Measurements from ENCODE around the gene PRPH. TPM values are rescaled to one million over a fixed set of nuclear protein-coding genes. Genes with fewer than 3 reads are reported as not detected.
"Not testable (repeated sequence)": the region's sequence is repeated elsewhere in the genome, so short reads cannot be mapped to it uniquely, and the experiment has no call there.

PRPH gene
- total and polyA plus RNA-seq, 2 of the 4 experiments (the other 2 are of a cell fraction) = not detected

GRCh38 chr12:49264873-49265792 lies 29.8 kb upstream of the PRPH start, which contains the start of gene TUBA1C (continued):
- TF ChIP-seq ELK1 (IDR thresholded peaks at IDR 0.05; ENCODE audit: borderline replicate concordance, low read depth, low read length) = no peak
- no peak for TF ChIP-seq RFX5 (IDR thresholded peaks at IDR 0.05; ENCODE audit: low read depth, low read length)
- no peak for TF ChIP-seq RCOR1 (IDR thresholded peaks at IDR 0.05; ENCODE audit: insufficient replicate concordance, low read length)

GRCh38 chr12:49269191-49269590 lies 25.8 kb upstream of the PRPH start:
- Histone ChIP-seq H3K79me1 (ENCODE audit: low read depth in 1 of 2, low read length in 2 of 2) (peaks cover 25 to 72% of the 10 kb centered on the region in 2 experiments), H4K20me1 (ENCODE audit: insufficient read depth, low read length) (peaks cover 86% of the 10 kb centered on the region), H3K14ac (replicated peaks; ENCODE audit: low read depth, low read length) (0 out of 2 replicates have a peak overlapping the region, but pooled peaks have one; percentile 61), H3K9me1 (ENCODE audit: insufficient read depth, low read length) (peaks cover 21% of the 10 kb centered on the region), H3K27ac (ENCODE audit: insufficient read depth, low read length) (peak overlapping the region; percentile 44; the same call in 1 of the 2 replicates), H3K36me3 (ENCODE audit: control insufficient read depth, insufficient read depth, low read length) (peaks cover 54% of the 10 kb centered on the region), H3K4me1 (ENCODE audit: control insufficient read depth, insufficient read depth, low read length) (peaks cover 10% of the 10 kb centered on the region), H3K4me2 (ENCODE audit: low read depth, low read length) (peak overlapping the region; percentile 72; the same call in 1 of the 2 replicates)
- intact Hi-C loops (cut with micrococcal nuclease) = loop anchor here (10.0 kb wide), 1 partner anchor 134 kb away; the partner anchor contains the start of gene TUBA1B
- H3K18ac ChIP-seq (ENCODE audit: low read depth, low read length); dilution Hi-C loops (cut with HindIII; ENCODE audit: low sequenced_read_pairs, unreplicated experiment); H3K27me3 ChIP-seq (ENCODE audit: control insufficient read depth, insufficient read depth, low read length); DNase-seq; H2BK5ac ChIP-seq (ENCODE audit: low read depth, low read length, poor library complexity, severe bottlenecking); H2AK5ac ChIP-seq (ENCODE audit: low read depth, low read length); in situ Hi-C loops (cut with MboI; ENCODE audit: low sequenced_read_pairs); H2AK9ac ChIP-seq (replicated peaks; ENCODE audit: low read depth, low read length, poor library complexity); H4K91ac ChIP-seq (ENCODE audit: insufficient read depth, low read depth, low read length); H3K23ac ChIP-seq (ENCODE audit: low read depth, low read length); H3K9ac ChIP-seq (ENCODE audit: low read depth, low read length); H2AFZ ChIP-seq (replicated peaks; ENCODE audit: low read length, poor library complexity); H2BK20ac ChIP-seq (ENCODE audit: low read depth, low read length); H3K4me3 ChIP-seq (ENCODE audit: insufficient read depth, low read depth, low read length); BruUV-seq (replicated peaks); H3K9me3 ChIP-seq (ENCODE audit: control insufficient read depth, insufficient read depth, low read length); H4K5ac ChIP-seq (ENCODE audit: low read depth, low read length); H2BK120ac ChIP-seq (ENCODE audit: low read depth, low read length); H3K56ac ChIP-seq (ENCODE audit: extremely low read depth, insufficient read depth, low read length); H3K4ac ChIP-seq (ENCODE audit: low read depth, low read length); H4K8ac ChIP-seq (ENCODE audit: low read depth in 2 of 2, low read length in 2 of 2); ATAC-seq (ENCODE audit: low read depth); H2BK15ac ChIP-seq (ENCODE audit: low read depth, low read length): not testable (repeated sequence)
- no CpG with 5 or more reads among the region's 6 CpGs for WGBS, 2 experiments (ENCODE audit: extremely low coverage in 2 of 2, insufficient read length in 1 of 2)
- ChIA-PET CTCF (interaction anchor here (0.6 to 1.1 kb wide), 3 partner anchors 15 to 278 kb away, joined by 3 to 5 read pairs (median 3); no protein-coding TSS in a partner anchor), POLR2A (ENCODE audit: unreplicated experiment) (interaction anchor here (0.5 to 1.2 kb wide), 3 partner anchors 8 to 81 kb away, joined by 3 to 10 read pairs (median 4); partner anchors contain the start of gene TUBA1A)
